ENCODE measurements around the gene SLC9A6. TPM values are rescaled to one million over a fixed set of nuclear protein-coding genes. Genes with fewer than 3 reads are reported as not detected.
A peak's percentile ranks its signal among the peaks of the same experiment; 100 is the strongest.

Gene SLC9A6
- total and polyA plus RNA-seq, 9 of the 15 experiments (the other 6 are each of a cell fraction or from before 2014, with no cell fraction given), result 3.7 to 13.9 (median 9.9) TPM

GRCh38 chrX:135985157-135985972, at the start of gene SLC9A6 (continued):
- TF ChIP-seq ZNF311 (CRISPR knock-in tag; IDR thresholded peaks at IDR 0.05) (no peak), DMBX1 (CRISPR knock-in tag; IDR thresholded peaks at IDR 0.05; ENCODE audit: borderline replicate concordance) (no peak), GMEB1 (CRISPR knock-in tag; IDR thresholded peaks at IDR 0.05) (peak; percentile 46; the same call in 1 of the 2 replicates), ZNF407 (IDR thresholded peaks at IDR 0.05; ENCODE audit: low read depth) (no peak), BCL6 (CRISPR knock-in tag; IDR thresholded peaks at IDR 0.05) (no peak), PKNOX1 (IDR thresholded peaks at IDR 0.05) (peak; percentile 85), MCM7 (IDR thresholded peaks at IDR 0.05) (no peak), SOX6 (IDR thresholded peaks at IDR 0.05) (no peak)

Measured in K562 (cell line).